SK-N-SH treated with all-trans-retinoic acid at 6 μM for 48 hours (cell line): ENCODE data around the gene ANKS1A.

Experiments used
- ARNTL ChIP-seq: fragments of 450-650 bp; formaldehyde crosslinking; IDR thresholded peaks from 2 replicates; pipeline ENCODE4 v1.5.0; 2020; ENCODE audit warnings: low read depth, mild to moderate bottlenecking, moderate library complexity, borderline replicate concordance
- BACH2 ChIP-seq: fragments of 250-450 bp; sonication (Bioruptor Pico); IDR thresholded peaks from 2 replicates; pipeline ENCODE4 v1.9.0; 2021; ENCODE audit warnings: mild to moderate bottlenecking, borderline replicate concordance
- GLIS3 ChIP-seq: fragments of 250-450 bp; sonication (Bioruptor Pico); IDR thresholded peaks from 2 replicates; pipeline ENCODE4 v1.5.0; 2020; ENCODE audit warnings: mild to moderate bottlenecking, moderate library complexity
- PPARA ChIP-seq: fragments of 250-450 bp; sonication (Bioruptor Pico); IDR thresholded peaks from 2 replicates; pipeline ENCODE4 v1.5.0; 2020; ENCODE audit warnings: mild to moderate bottlenecking, borderline replicate concordance
- RARB ChIP-seq: fragments of 250-450 bp; sonication (Bioruptor Pico); IDR thresholded peaks from 2 replicates; pipeline ENCODE4 v1.8.0; 2021; ENCODE audit warnings: mild to moderate bottlenecking, moderate library complexity
- SNAI2 ChIP-seq: fragments of 250-450 bp; sonication (Bioruptor Pico); IDR thresholded peaks from 2 replicates; pipeline ENCODE4 v1.5.0; 2020; ENCODE audit warnings: mild to moderate bottlenecking, moderate library complexity
- TOX ChIP-seq: fragments of 250-450 bp; sonication (Bioruptor Pico); IDR thresholded peaks from 2 replicates; pipeline ENCODE4 v1.8.0; 2021; ENCODE audit warnings: mild to moderate bottlenecking, moderate library complexity, borderline replicate concordance
- ZC3H10 ChIP-seq: fragments of 250-450 bp; sonication (Bioruptor Pico); IDR thresholded peaks from 2 replicates; pipeline ENCODE4 v1.5.1; 2021; ENCODE audit warnings: mild to moderate bottlenecking, moderate library complexity
- ZFP30 ChIP-seq: fragments of 450-650 bp; formaldehyde crosslinking; IDR thresholded peaks from 2 replicates; pipeline ENCODE4 v1.5.0; 2022; ENCODE audit warnings: mild to moderate bottlenecking, moderate library complexity
- ZNF565 ChIP-seq: fragments of 450-650 bp; formaldehyde crosslinking; conservative IDR thresholded peaks from 2 replicates; pipeline ENCODE4 v1.5.0; 2020; ENCODE audit warnings: low read depth, mild to moderate bottlenecking, moderate library complexity
- ZNF8 ChIP-seq: fragments of 450-650 bp; formaldehyde crosslinking; IDR thresholded peaks from 2 replicates; pipeline ENCODE4 v1.5.0; 2020; ENCODE audit warnings: mild to moderate bottlenecking, moderate library complexity
- TF ChIP-seq, protein P1 (sequence below): fragments of 250-450 bp; sonication (Bioruptor Pico); IDR thresholded peaks from 2 replicates; pipeline ENCODE4 v1.8.0; 2020; ENCODE audit warnings: mild to moderate bottlenecking, moderate library complexity, borderline replicate concordance
- TF ChIP-seq, protein P2 (sequence below): fragments of 250-450 bp; sonication (Bioruptor Pico); IDR thresholded peaks from 2 replicates; pipeline ENCODE4 v1.5.0; 2020; ENCODE audit warnings: mild to moderate bottlenecking, moderate library complexity

DNA sequence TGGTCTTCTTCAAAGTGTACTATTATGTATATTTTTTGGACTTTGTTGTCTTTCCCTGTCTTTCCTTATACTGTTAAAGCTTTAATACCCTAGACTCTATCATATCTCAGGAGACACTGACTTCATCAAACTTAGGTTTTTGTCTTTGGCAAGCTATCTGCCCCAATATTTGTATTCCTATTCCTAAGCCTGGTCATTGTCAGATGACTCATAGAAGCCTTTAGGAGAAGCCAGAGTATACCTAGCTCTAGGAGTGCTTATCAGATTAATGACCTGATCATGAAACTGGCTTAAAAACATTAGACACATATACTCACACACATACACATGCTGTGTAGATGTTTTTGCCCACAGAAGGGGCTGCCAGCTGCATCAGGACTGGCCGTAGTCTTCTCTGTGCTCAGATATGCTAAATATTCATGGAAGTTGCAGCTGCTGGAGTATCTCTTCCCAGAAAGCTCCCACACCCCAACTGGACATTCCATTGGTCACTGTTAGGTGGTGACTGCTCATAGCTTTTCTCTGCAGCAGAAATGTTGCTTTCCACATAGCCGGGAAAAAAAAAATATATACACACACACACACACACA lies 102.0 kb downstream of the ANKS1A start:
- TF ChIP-seq RARB (CRISPR knock-in tag) (no peak), ARNTL (CRISPR knock-in tag) (no peak), TOX (CRISPR knock-in tag) (no peak), SNAI2 (CRISPR knock-in tag) (no peak), BACH2 (CRISPR knock-in tag) (no peak), PPARA (CRISPR knock-in tag) (no peak), ZC3H10 (CRISPR knock-in tag) (no peak), ZNF8 (CRISPR knock-in tag) (no peak), ZFP30 (no peak), GLIS3 (CRISPR knock-in tag) (no peak), ZNF565 (CRISPR knock-in tag) (no peak)
- TF ChIP-seq, protein P1, sequence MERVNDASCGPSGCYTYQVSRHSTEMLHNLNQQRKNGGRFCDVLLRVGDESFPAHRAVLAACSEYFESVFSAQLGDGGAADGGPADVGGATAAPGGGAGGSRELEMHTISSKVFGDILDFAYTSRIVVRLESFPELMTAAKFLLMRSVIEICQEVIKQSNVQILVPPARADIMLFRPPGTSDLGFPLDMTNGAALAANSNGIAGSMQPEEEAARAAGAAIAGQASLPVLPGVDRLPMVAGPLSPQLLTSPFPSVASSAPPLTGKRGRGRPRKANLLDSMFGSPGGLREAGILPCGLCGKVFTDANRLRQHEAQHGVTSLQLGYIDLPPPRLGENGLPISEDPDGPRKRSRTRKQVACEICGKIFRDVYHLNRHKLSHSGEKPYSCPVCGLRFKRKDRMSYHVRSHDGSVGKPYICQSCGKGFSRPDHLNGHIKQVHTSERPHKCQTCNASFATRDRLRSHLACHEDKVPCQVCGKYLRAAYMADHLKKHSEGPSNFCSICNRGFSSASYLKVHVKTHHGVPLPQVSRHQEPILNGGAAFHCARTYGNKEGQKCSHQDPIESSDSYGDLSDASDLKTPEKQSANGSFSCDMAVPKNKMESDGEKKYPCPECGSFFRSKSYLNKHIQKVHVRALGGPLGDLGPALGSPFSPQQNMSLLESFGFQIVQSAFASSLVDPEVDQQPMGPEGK (CRISPR knock-in tag) = no peak
- TF ChIP-seq, protein P2, sequence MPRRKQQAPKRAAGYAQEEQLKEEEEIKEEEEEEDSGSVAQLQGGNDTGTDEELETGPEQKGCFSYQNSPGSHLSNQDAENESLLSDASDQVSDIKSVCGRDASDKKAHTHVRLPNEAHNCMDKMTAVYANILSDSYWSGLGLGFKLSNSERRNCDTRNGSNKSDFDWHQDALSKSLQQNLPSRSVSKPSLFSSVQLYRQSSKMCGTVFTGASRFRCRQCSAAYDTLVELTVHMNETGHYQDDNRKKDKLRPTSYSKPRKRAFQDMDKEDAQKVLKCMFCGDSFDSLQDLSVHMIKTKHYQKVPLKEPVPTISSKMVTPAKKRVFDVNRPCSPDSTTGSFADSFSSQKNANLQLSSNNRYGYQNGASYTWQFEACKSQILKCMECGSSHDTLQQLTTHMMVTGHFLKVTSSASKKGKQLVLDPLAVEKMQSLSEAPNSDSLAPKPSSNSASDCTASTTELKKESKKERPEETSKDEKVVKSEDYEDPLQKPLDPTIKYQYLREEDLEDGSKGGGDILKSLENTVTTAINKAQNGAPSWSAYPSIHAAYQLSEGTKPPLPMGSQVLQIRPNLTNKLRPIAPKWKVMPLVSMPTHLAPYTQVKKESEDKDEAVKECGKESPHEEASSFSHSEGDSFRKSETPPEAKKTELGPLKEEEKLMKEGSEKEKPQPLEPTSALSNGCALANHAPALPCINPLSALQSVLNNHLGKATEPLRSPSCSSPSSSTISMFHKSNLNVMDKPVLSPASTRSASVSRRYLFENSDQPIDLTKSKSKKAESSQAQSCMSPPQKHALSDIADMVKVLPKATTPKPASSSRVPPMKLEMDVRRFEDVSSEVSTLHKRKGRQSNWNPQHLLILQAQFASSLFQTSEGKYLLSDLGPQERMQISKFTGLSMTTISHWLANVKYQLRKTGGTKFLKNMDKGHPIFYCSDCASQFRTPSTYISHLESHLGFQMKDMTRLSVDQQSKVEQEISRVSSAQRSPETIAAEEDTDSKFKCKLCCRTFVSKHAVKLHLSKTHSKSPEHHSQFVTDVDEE (CRISPR knock-in tag) = no peak
